Measurements from ENCODE around the gene CFAP53. TPM values are rescaled to one million over a fixed set of nuclear protein-coding genes. Genes with fewer than 3 reads are reported as not detected.

Gene CFAP53
- total and polyA plus RNA-seq, 11 donors, result 0.10 to 0.62 (median 0.15) TPM; not detected in 6

DNA sequence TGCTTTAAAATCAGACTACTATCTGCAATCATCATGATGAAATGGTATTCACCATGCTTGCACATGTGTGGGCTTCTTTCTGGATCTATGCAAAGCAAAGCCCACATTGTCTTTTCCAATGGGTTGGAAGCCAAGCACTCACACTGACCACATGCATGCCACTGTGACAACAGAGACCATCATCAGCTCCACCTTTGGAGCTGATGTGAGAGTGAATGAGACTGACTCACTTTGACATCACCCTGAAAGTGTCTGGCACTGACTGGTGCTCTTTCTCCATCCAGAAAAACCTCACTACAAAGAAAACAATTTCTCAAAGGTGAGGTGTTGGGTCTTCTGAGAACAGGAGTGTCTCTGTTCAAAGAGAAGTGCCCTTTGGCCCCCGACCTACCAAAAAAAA, 76.1 kb downstream of the CFAP53 start:
- peaks cover 0 to 70% (median 21%) of the 10 kb centered on the region in 9 donors for H3K27me3 ChIP-seq
- H3K27ac ChIP-seq, result no peak overlapping the region
- intact Hi-C loops (cut with DNase I), result loop anchor here in 2 of 10 donors (5.0 to 10.0 kb wide), 3 partner anchors 135 to 185 kb away; no protein-coding TSS in a partner anchor
- TF ChIP-seq, protein P1, sequence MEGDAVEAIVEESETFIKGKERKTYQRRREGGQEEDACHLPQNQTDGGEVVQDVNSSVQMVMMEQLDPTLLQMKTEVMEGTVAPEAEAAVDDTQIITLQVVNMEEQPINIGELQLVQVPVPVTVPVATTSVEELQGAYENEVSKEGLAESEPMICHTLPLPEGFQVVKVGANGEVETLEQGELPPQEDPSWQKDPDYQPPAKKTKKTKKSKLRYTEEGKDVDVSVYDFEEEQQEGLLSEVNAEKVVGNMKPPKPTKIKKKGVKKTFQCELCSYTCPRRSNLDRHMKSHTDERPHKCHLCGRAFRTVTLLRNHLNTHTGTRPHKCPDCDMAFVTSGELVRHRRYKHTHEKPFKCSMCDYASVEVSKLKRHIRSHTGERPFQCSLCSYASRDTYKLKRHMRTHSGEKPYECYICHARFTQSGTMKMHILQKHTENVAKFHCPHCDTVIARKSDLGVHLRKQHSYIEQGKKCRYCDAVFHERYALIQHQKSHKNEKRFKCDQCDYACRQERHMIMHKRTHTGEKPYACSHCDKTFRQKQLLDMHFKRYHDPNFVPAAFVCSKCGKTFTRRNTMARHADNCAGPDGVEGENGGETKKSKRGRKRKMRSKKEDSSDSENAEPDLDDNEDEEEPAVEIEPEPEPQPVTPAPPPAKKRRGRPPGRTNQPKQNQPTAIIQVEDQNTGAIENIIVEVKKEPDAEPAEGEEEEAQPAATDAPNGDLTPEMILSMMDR (IDR thresholded peaks at IDR 0.05), result no peak
- TF ChIP-seq POLR2A (IDR thresholded peaks at IDR 0.05), result no peak
- DNase-seq, result no peak
- H3K9me3 ChIP-seq, result no peaks in the 10 kb centered on the region
- H3K4me1 ChIP-seq, result peaks cover 0 to 21% (median 4%) of the 10 kb centered on the region in 12 donors
- no peaks in the 10 kb centered on the region for H3K36me3 ChIP-seq
- WGBS, 4 donors, result 40 to 58% (median 48%) methylated on average over 1 of the region's 1 CpG
- ATAC-seq, result no peak
- H3K4me3 ChIP-seq, result no peak overlapping the region

DNA sequence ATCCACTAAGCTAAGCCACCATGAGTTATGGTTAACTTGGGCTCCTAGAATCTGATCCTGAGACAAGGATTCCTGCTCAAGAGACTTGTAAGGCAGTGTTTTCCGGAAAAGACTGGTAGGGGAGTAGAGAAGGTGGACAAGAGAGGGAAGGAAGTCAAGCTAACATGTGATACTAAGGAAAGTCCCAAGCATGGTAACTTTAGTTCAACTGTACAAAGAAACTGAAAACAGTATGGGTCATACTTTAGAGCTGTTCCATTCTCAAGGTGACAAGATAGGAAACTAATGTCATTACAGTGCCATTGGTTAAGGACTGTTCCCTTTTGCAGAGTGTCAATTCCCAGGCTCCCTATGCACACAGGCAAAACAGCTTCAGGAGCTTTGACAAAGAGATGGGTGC, 77.1 kb downstream of the CFAP53 start:
- TF ChIP-seq, protein P1 (IDR thresholded peaks at IDR 0.05), result no peak
- no peak for TF ChIP-seq POLR2A (IDR thresholded peaks at IDR 0.05)
- 67 to 76% (median 69%) methylated on average over 1 of the region's 1 CpG for WGBS, 4 donors
- Histone ChIP-seq H3K27me3 (peaks cover 0 to 62% (median 13%) of the 10 kb centered on the region in 9 donors), H3K4me1 (peaks cover 0 to 11% (median under 1%) of the 10 kb centered on the region in 12 donors), H3K9me3 (no peaks in the 10 kb centered on the region), H3K36me3 (no peaks in the 10 kb centered on the region), H3K4me3 (no peak overlapping the region), H3K27ac (no peak overlapping the region)
- intact Hi-C loops (cut with DNase I), result loop anchor here in 1 of 10 donors (10.0 kb wide), 1 partner anchor 184 kb away; no protein-coding TSS in a partner anchor
- no peak for ATAC-seq
- no peak for DNase-seq

DNA sequence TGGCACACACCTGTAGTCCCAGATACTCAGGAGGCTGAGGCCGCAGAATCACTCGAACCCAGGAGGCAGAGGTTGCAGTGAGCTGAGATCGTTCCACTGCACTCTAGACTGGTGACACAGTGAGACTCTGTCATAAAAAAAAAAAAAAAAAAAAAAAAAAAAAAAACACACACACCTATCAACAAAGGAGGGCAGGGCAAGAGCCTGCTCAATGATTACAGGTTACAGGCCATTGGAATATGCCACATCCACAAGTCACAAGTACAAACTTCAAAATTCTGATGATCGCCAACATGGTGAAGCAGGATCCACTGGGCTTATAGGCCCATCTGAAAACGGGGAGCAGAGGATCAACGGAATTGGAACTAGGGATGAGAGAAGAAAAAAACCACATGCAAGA, 77.6 kb downstream of the CFAP53 start:
- H3K27me3 ChIP-seq, result peaks cover 0 to 60% (median 8%) of the 10 kb centered on the region in 9 donors
- H3K4me3 ChIP-seq, result no peak overlapping the region
- no peak for DNase-seq
- no peak overlapping the region for H3K27ac ChIP-seq
- TF ChIP-seq, protein P1 (IDR thresholded peaks at IDR 0.05), result no peak
- TF ChIP-seq POLR2A (IDR thresholded peaks at IDR 0.05), result no peak
- ATAC-seq, result no peak
- intact Hi-C loops (cut with DNase I), result loop anchor here in 1 of 10 donors (10.0 kb wide), 1 partner anchor 184 kb away; no protein-coding TSS in a partner anchor
- H3K9me3 ChIP-seq, result no peaks in the 10 kb centered on the region
- WGBS, 4 donors, result 76 to 98% (median 90%) methylated on average over 6 of the region's 6 CpGs
- no peaks in the 10 kb centered on the region for H3K36me3 ChIP-seq
- H3K4me1 ChIP-seq, result peaks cover 0 to 6% (median 0%) of the 10 kb centered on the region in 12 donors

DNA sequence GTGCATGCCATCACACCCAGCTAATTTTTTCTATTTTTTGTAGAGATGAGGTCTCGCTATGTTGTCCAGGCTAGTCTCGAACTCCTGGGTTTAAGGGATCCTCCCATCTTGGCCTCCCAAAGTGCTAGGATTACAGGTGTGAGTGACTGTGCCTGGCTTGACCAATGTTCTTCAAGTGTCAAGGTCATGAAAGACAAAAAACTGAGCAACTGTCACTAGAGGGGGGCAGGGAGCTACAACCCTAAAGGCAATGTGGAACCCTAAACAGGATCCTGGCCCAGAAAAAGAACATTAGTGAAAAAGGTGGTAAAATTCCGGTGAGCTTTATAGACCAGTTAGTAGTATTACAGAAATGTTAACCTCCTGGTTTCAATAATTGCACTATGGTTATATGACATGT, 78.6 kb downstream of the CFAP53 start:
- intact Hi-C loops (cut with DNase I), result loop anchor here in 2 of 10 donors (2.0 to 10.0 kb wide), 2 partner anchors 59 to 183 kb away; no protein-coding TSS in a partner anchor
- Histone ChIP-seq H3K4me3 (no peak overlapping the region), H3K4me1 (no peaks in the 10 kb centered on the region), H3K36me3 (no peaks in the 10 kb centered on the region), H3K27me3 (peaks cover 0 to 50% (median 0%) of the 10 kb centered on the region in 9 donors), H3K27ac (no peak overlapping the region), H3K9me3 (no peaks in the 10 kb centered on the region)
- 87 to 93% (median 89%) methylated on average over 3 of the region's 3 CpGs for WGBS, 4 donors
- no peak for TF ChIP-seq POLR2A (IDR thresholded peaks at IDR 0.05)
- TF ChIP-seq, protein P1 (IDR thresholded peaks at IDR 0.05), result no peak
- ATAC-seq, result no peak
- DNase-seq, result no peak

Measured in heart left ventricle (tissue), 16 donors.